ENCODE data around the gene GTF2F2. TPM values are rescaled to one million over a fixed set of nuclear protein-coding genes. Genes with fewer than 3 reads are reported as not detected.

The GTF2F2 gene
- total and polyA plus RNA-seq, 9 of the 15 experiments (the other 6 are each of a cell fraction or from before 2014, with no cell fraction given): 19.7 to 44.8 (median 32.4) TPM

DNA sequence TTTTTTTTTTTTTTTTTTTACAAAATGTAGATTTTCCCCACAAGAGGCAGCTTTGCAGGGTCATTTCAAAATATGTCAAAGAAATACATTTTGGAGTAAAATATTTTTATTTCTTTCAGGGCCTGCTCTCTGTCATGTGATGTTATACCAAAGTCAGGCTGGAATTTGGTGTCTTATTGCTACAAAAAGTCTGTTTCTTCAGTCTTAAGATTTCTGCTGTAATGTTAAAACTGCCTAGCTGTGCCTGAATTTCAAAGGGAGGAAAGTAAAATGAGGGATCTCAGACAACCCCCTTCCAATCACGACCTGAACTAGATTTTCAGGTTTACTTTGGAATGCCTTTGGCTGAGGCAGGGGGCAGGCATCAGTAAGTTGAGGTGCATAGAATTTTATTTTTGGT is 12.8 kb upstream of the GTF2F2 start (continued):
- TF ChIP-seq SMAD1 (IDR thresholded peaks at IDR 0.05; ENCODE audit: low read depth, low read length, partially characterized antibody): no peak
- TF ChIP-seq ELF1 (tag; IDR thresholded peaks at IDR 0.05): no peak
- no peak for TF ChIP-seq ZNF780A (CRISPR knock-in tag; IDR thresholded peaks at IDR 0.05)
- TF ChIP-seq ZFP36 (IDR thresholded peaks at IDR 0.05; ENCODE audit: low read depth, low read length, partially characterized antibody): no peak
- no peak for TF ChIP-seq POLR2H (tag; IDR thresholded peaks at IDR 0.05; ENCODE audit: low read depth)
- no peak for TF ChIP-seq EHMT2 (IDR thresholded peaks at IDR 0.05)
- no peak for TF ChIP-seq SMARCA4 (IDR thresholded peaks at IDR 0.05)

DNA sequence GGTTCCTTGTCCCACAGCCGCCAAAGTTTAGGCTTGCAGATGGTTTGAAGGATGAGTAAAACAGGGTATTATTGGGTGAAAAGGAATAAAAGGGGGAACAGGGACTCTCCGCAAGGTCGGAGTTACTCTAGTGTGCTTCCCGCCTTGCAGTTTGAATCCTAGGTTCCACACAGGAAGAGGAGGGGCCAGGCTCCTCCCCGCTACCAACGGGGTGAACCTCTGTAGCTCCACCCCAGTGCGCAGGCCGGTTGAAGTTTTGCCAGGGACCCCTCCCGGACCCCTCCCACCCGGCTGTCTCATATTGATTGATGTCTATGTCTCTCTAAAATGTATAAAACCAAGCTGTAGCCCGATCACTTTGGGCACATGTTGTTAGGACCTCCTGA is 11.6 kb upstream of the GTF2F2 start:
- peak overlapping the region; percentile 69 for H2AFZ ChIP-seq (ENCODE audit: low read depth, low read length)
- no peaks in the 10 kb centered on the region for H3K27me3 ChIP-seq (ENCODE audit: control insufficient read depth in 2 of 2, insufficient read depth in 2 of 2, low read length in 2 of 2)
- H3K4me2 ChIP-seq (ENCODE audit: insufficient read depth, low read length): no peak overlapping the region
- in situ Hi-C loops (cut with MboI) (no loop called here), intact Hi-C loops (cut with micrococcal nuclease) (no loop called here)
- H3K4me1 ChIP-seq (replicated peaks in 1 of 2; ENCODE audit: control insufficient read depth in 2 of 2, insufficient read depth in 2 of 2, low read length in 2 of 2): no peaks in the 10 kb centered on the region; a peak in 1 of 5 replicates
- CTCF ChIA-PET (ENCODE audit: low intra/inter-chr PET ratio): no interaction called here
- H3K9me1 ChIP-seq (ENCODE audit: control insufficient read depth, insufficient read depth, low read length): no peaks in the 10 kb centered on the region
- ATAC-seq (peak; percentile 83), FAIRE-seq (no peak), DNase-seq (ENCODE audit: extremely low read depth in 1 of 4, low spot score in 3 of 4) (peak in 2 of 4 experiments; percentile 17 to 38)
- H3K36me3 ChIP-seq (ENCODE audit: control insufficient read depth, insufficient read depth, low read length): no peaks in the 10 kb centered on the region
- POLR2A ChIA-PET: no interaction called here
- no peak overlapping the region for H3K4me3 ChIP-seq
- BruUV-seq (replicated peaks): no TSS peak
- no peaks in the 10 kb centered on the region for H4K20me1 ChIP-seq (replicated peaks; ENCODE audit: control insufficient read depth, insufficient read depth, low read length)
- H3K79me2 ChIP-seq (ENCODE audit: control insufficient read depth, insufficient read depth, low read length): no peaks in the 10 kb centered on the region
- no peak overlapping the region for H3K27ac ChIP-seq (ENCODE audit: extremely low read depth, low read depth, low read length)
- H3K9me3 ChIP-seq (replicated peaks; ENCODE audit: control insufficient read depth, insufficient read depth, low read depth, low read length): no peaks in the 10 kb centered on the region
- WGBS (ENCODE audit: insufficient coverage, low coverage, missing lambda C conversion rate): 51% methylated on average over 6 of the region's 11 CpGs
- H3K9ac ChIP-seq (ENCODE audit: insufficient read depth in 1 of 2, low read depth in 2 of 2, low read length in 2 of 2): no peak overlapping the region
- TF ChIP-seq TGIF2 (CRISPR knock-in tag; IDR thresholded peaks at IDR 0.05) (no peak), MED1 (CRISPR knock-in tag; IDR thresholded peaks at IDR 0.05; ENCODE audit: borderline replicate concordance) (no peak), FOXK2 (conservative IDR thresholded peaks at IDR 0.05 in 1 of 2, IDR thresholded peaks at IDR 0.05 in 1 of 2; ENCODE audit: low read depth in 2 of 2) (no peak), NEUROD1 (IDR thresholded peaks at IDR 0.05; ENCODE audit: borderline replicate concordance, low read depth, low read length, partially characterized antibody) (no peak), NRF1 (conservative IDR thresholded peaks at IDR 0.05 in 1 of 2, IDR thresholded peaks at IDR 0.05 in 1 of 2) (peak; percentile 42 to 59), ZNF696 (CRISPR knock-in tag; conservative IDR thresholded peaks at IDR 0.05) (no peak)
- TF ChIP-seq, protein P1, sequence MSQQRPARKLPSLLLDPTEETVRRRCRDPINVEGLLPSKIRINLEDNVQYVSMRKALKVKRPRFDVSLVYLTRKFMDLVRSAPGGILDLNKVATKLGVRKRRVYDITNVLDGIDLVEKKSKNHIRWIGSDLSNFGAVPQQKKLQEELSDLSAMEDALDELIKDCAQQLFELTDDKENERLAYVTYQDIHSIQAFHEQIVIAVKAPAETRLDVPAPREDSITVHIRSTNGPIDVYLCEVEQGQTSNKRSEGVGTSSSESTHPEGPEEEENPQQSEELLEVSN (IDR thresholded peaks at IDR 0.05; ENCODE audit: borderline replicate concordance in 1 of 2, extremely low read depth in 1 of 2, insufficient read depth in 1 of 2, insufficient read length in 1 of 2, low read depth in 1 of 2, low read length in 1 of 2, poor library complexity in 1 of 2, severe bottlenecking in 1 of 2): peak in 1 of 2 experiments; percentile 26
- TF ChIP-seq, protein P2, sequence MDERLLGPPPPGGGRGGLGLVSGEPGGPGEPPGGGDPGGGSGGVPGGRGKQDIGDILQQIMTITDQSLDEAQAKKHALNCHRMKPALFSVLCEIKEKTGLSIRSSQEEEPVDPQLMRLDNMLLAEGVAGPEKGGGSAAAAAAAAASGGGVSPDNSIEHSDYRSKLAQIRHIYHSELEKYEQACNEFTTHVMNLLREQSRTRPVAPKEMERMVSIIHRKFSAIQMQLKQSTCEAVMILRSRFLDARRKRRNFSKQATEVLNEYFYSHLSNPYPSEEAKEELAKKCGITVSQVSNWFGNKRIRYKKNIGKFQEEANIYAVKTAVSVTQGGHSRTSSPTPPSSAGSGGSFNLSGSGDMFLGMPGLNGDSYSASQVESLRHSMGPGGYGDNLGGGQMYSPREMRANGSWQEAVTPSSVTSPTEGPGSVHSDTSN (CRISPR knock-in tag; IDR thresholded peaks at IDR 0.05; ENCODE audit: low read depth): no peak
- TF ChIP-seq, protein P2 (tag; conservative IDR thresholded peaks at IDR 0.05; ENCODE audit: low read depth): peak; percentile 67
